Nephron (organoid): Measurements from ENCODE around the gene FHOD1.

Experiments used
- H3K27ac Mint-ChIP-seq, 3 experiments: 2 replicates each; pipeline ENCODE4 v1.8.0; 2020; ENCODE audit warnings: mixed read lengths in 3 of 3, mild to moderate bottlenecking in 2 of 3, moderate library complexity in 1 of 3
- H3K27me3 Mint-ChIP-seq: 2 replicates; pipeline ENCODE4 v1.8.0; 2021; ENCODE audit warnings: low read depth, mild to moderate bottlenecking, moderate library complexity, mixed read lengths
- H3K36me3 Mint-ChIP-seq: 2 replicates; pipeline ENCODE4 v1.8.0; 2020; ENCODE audit warnings: low read depth, mixed read lengths
- H3K4me1 Mint-ChIP-seq: 2 replicates; pipeline ENCODE4 v1.8.0; 2020; ENCODE audit warnings: mixed read lengths
- H3K4me3 Mint-ChIP-seq, 3 experiments: 2 replicates each; pipeline ENCODE4 v1.8.0; 2020; ENCODE audit warnings: mild to moderate bottlenecking in 3 of 3, mixed read lengths in 3 of 3, moderate library complexity in 2 of 3
- H3K9me3 Mint-ChIP-seq: 2 replicates; pipeline ENCODE4 v1.8.0; 2020; ENCODE audit warnings: mixed read lengths
- CTCF ChIP-seq, 3 experiments: fragments of 200-600 bp; sonication (generic); IDR thresholded peaks; one replicate each; pipeline ENCODE4 v1.5.0; 2021; ENCODE audit warnings: antibody characterized with exemption in 3 of 3; ENCODE audit not compliant: unreplicated experiment in 3 of 3

FHOD1 gene

GRCh38 chr16:67228905-67229304, 18.4 kb downstream of the FHOD1 start:
- Mint-ChIP-seq H3K36me3 (peaks cover 18% of the 10 kb centered on the region), H3K4me3 (peak overlapping the region; percentile 99 to 100 (median 99)), H3K9me3 (no peaks in the 10 kb centered on the region), H3K4me1 (peaks cover 25% of the 10 kb centered on the region), H3K27ac (no peak overlapping the region), H3K27me3 (no peaks in the 10 kb centered on the region)
- no peak for TF ChIP-seq CTCF (IDR thresholded peaks at IDR 0.05; ENCODE audit: unreplicated experiment in 3 of 3)

GRCh38 chr16:67228034-67228785, 19.1 kb downstream of the FHOD1 start:
- peaks cover 25% of the 10 kb centered on the region for H3K4me1 Mint-ChIP-seq
- H3K27ac Mint-ChIP-seq: no peak overlapping the region
- no peak for TF ChIP-seq CTCF (IDR thresholded peaks at IDR 0.05; ENCODE audit: unreplicated experiment in 3 of 3)
- H3K9me3 Mint-ChIP-seq: no peaks in the 10 kb centered on the region
- H3K27me3 Mint-ChIP-seq: no peaks in the 10 kb centered on the region
- H3K4me3 Mint-ChIP-seq: peak overlapping the region; percentile 99 to 100 (median 99)
- peaks cover 14% of the 10 kb centered on the region for H3K36me3 Mint-ChIP-seq

- Mint-ChIP-seq H3K4me1 (peaks cover 25% of the 10 kb centered on the region), H3K27ac (no peak overlapping the region), H3K9me3 (no peaks in the 10 kb centered on the region), H3K36me3 (peaks cover 13% of the 10 kb centered on the region), H3K4me3 (peak overlapping the region; percentile 99 to 100 (median 99)), H3K27me3 (no peaks in the 10 kb centered on the region)
- TF ChIP-seq CTCF (IDR thresholded peaks at IDR 0.05; ENCODE audit: unreplicated experiment in 3 of 3): no peak
Measured at GRCh38 chr16:67227567-67227921, 19.7 kb downstream of the FHOD1 start.

- Mint-ChIP-seq H3K36me3 (peaks cover 13% of the 10 kb centered on the region), H3K27ac (peak within 1 kb of the TSS; percentile 77 to 93 (median 81)), H3K27me3 (no peaks in the 10 kb centered on the region), H3K4me3 (peak within 1 kb of the TSS; percentile 99 to 100 (median 99)), H3K4me1 (peaks cover 25% of the 10 kb centered on the region), H3K9me3 (no peaks in the 10 kb centered on the region)
- no peak for TF ChIP-seq CTCF (IDR thresholded peaks at IDR 0.05; ENCODE audit: unreplicated experiment in 3 of 3)
Measured at GRCh38 chr16:67226804-67227566, 20.3 kb downstream of the FHOD1 start, which contains the start of gene TMEM208. Gene TMEM208 (plus strand): TSS chr16:67227130. CDS start chr16:67227219, 89 bp downstream.

GRCh38 chr16:67226295-67226803, 20.9 kb downstream of the FHOD1 start:
- Mint-ChIP-seq H3K4me1 (peaks cover 25% of the 10 kb centered on the region), H3K4me3 (peak overlapping the region; percentile 99 to 100 (median 99)), H3K9me3 (no peaks in the 10 kb centered on the region), H3K27me3 (no peaks in the 10 kb centered on the region), H3K27ac (peak overlapping the region; percentile 77 to 93 (median 81)), H3K36me3 (peaks cover 13% of the 10 kb centered on the region)
- TF ChIP-seq CTCF (IDR thresholded peaks at IDR 0.05; ENCODE audit: unreplicated experiment in 3 of 3): no peak
